ENCODE measurements around the gene RAI14.

Gene RAI14

GRCh38 chr5:34648039-34648839 is 7.9 kb upstream of the RAI14 start:
- TF ChIP-seq, protein P1, sequence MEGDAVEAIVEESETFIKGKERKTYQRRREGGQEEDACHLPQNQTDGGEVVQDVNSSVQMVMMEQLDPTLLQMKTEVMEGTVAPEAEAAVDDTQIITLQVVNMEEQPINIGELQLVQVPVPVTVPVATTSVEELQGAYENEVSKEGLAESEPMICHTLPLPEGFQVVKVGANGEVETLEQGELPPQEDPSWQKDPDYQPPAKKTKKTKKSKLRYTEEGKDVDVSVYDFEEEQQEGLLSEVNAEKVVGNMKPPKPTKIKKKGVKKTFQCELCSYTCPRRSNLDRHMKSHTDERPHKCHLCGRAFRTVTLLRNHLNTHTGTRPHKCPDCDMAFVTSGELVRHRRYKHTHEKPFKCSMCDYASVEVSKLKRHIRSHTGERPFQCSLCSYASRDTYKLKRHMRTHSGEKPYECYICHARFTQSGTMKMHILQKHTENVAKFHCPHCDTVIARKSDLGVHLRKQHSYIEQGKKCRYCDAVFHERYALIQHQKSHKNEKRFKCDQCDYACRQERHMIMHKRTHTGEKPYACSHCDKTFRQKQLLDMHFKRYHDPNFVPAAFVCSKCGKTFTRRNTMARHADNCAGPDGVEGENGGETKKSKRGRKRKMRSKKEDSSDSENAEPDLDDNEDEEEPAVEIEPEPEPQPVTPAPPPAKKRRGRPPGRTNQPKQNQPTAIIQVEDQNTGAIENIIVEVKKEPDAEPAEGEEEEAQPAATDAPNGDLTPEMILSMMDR (IDR thresholded peaks at IDR 0.05), result no peak
- no peak for TF ChIP-seq ZFX (IDR thresholded peaks at IDR 0.05; ENCODE audit: borderline replicate concordance)
- no peak overlapping the region for H3K27ac ChIP-seq

GRCh38 chr5:34648840-34649158 is 7.3 kb upstream of the RAI14 start:
- no peak overlapping the region for H3K27ac ChIP-seq
- TF ChIP-seq, protein P1 (IDR thresholded peaks at IDR 0.05), result no peak
- TF ChIP-seq ZFX (IDR thresholded peaks at IDR 0.05; ENCODE audit: borderline replicate concordance), result no peak

DNA sequence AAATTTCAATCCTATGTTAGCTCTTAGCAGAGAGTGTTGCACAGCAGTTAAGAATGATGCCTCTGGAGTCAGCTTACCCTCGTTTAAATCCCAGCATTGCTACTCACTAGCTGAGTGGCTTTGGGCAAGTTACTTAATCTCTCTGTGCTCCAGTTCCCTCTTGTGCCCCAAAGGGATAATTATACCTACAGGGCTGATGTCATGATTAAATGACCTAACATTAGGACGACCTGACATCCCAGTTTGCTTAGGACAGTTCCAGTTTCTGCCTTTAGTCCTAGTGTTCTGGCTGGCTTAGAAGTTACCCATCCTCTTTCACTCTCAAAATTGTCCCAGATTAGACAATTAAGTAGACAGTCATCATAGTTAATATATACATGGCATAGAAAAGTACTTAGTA is 4.3 kb upstream of the RAI14 start:
- no peak overlapping the region for H3K27ac ChIP-seq
- TF ChIP-seq ZFX (IDR thresholded peaks at IDR 0.05; ENCODE audit: borderline replicate concordance), result no peak
- TF ChIP-seq, protein P1 (IDR thresholded peaks at IDR 0.05), result no peak

DNA sequence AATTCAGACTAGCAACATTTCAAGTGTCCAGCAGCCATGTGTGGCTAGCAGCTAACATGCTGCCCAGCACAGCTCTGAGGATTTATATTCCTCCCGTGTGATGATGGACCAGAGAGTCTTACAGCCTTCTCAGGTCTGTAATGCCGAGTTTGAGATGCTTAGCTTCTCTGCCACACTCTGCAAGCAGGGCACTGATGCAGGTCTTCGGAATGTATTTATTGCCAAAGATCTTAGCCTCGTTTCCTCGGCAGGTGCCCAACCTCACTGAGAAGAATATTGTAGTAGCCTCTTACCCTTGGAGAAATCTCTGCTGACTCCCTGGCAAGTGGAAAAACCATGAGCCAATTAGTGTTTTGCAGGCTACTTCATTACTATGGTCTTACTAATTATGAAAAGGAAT is 3.7 kb upstream of the RAI14 start:
- no peak for TF ChIP-seq ZFX (IDR thresholded peaks at IDR 0.05; ENCODE audit: borderline replicate concordance)
- TF ChIP-seq, protein P1 (IDR thresholded peaks at IDR 0.05), result no peak
- H3K27ac ChIP-seq, result no peak overlapping the region

- H3K27ac ChIP-seq, result no peak overlapping the region
- TF ChIP-seq, protein P1 (IDR thresholded peaks at IDR 0.05), result no peak
- no peak for TF ChIP-seq ZFX (IDR thresholded peaks at IDR 0.05; ENCODE audit: borderline replicate concordance)
These were observed 3.2 kb upstream of the RAI14 start for GRCh38 chr5:34652914-34653313.

GRCh38 chr5:34653708-34654107 is 2.4 kb upstream of the RAI14 start:
- H3K27ac ChIP-seq, result no peak overlapping the region
- TF ChIP-seq ZFX (IDR thresholded peaks at IDR 0.05; ENCODE audit: borderline replicate concordance), result no peak
- TF ChIP-seq, protein P1 (IDR thresholded peaks at IDR 0.05), result no peak

DNA sequence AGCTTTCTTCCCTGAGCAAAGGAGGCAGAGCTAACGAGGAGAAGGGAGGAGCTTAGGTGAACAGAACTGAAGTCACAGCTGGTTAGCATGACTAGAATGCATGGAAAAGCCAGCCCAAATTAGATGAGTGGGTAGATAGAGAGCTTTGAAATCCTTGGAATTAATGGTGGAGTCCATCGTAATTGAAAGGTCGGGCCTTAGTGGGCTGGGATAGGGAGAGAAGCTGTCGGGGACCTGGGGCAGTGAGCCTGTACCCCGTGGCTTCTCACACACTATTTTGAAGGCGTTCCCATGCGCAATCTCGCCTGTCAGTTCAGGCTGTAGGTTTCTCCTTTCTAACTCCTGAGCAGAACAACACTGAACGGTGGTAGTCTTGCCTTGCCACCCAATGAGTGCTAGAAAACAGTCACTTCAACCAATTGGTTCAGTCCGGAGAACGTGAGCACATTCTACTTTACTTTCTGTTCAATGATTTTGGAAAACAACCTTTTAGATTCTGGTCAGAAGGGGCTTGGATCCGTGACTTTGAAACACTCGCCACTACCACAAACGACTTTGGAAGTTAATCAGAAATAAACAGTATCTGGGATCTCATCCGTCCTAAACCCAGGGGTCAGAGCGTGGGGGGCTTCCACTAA is 655 bp upstream of the RAI14 start:
- no peak for TF ChIP-seq ZFX (IDR thresholded peaks at IDR 0.05; ENCODE audit: borderline replicate concordance)
- TF ChIP-seq, protein P1 (IDR thresholded peaks at IDR 0.05), result no peak
- H3K27ac ChIP-seq, result peak overlapping the region; percentile 80
